Embryonic facial prominence (tissue), 1 donor: Measurements from ENCODE around the gene ANKRD62.

Experiments used
- DNase-seq: peaks from one replicate; pipeline ENCODE4 v3.0.0-alpha.2; 2016; ENCODE audit errors: extremely low spot score

ANKRD62 gene

GRCh38 chr18:12093520-12094257, at the start of gene ANKRD62:
Gene ANKRD62 (plus strand): TSS chr18:12093843. CDS start chr18:12094018, 175 bp downstream.
- no peak for DNase-seq

DNA sequence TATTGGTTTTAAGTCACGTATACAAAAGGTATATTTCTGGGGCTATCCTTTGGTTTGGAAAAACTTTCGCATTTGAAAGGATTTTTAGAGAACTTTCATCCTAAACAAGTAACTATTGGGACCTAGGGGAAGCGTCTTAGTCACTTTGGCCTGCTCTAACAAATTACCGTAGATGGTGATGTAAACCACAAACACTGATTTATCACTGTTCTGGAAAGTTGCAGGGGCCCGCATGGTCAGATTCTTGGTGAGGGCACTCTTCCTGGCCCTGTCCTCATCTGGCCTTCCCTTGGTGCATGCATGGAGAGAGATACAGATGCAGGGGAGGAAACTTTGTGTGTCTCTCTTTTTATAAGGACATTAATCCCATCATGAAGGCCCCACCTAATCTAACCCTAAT, 49.1 kb upstream of the ANKRD62 start:
- DNase-seq: no peak

- no peak for DNase-seq
Observed at GRCh38 chr18:12046046-12046750, 47.4 kb upstream of the ANKRD62 start.

- DNase-seq: no peak
Observed at GRCh38 chr18:12046751-12047335, 46.8 kb upstream of the ANKRD62 start.

GRCh38 chr18:12048010-12048826, 45.4 kb upstream of the ANKRD62 start:
- DNase-seq: no peak

- no peak for DNase-seq
Observed at GRCh38 chr18:12048827-12049175, 44.8 kb upstream of the ANKRD62 start.

- no peak for DNase-seq
Observed at GRCh38 chr18:12049978-12050811, 43.4 kb upstream of the ANKRD62 start.

- DNase-seq: no peak
Observed at GRCh38 chr18:12052866-12053265, 40.8 kb upstream of the ANKRD62 start.

DNA sequence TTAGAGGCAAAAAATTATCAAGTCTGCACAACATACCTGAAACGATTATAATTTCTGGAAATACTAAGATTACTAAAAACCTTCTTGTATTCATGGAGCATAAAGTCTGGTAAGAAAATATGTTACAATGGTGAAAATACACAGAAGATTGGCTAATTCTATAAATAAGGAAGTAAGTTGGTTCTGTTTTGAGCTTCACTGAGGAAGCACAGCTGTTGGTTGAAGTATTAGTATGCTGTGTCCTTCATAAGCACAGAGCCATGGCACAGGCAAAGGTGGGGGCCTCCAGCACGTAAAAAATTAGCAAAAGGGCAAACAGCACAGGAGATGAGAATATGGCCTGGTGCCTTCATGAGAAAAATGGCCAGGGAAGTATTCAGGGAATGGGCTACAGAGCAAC, 40.4 kb upstream of the ANKRD62 start:
- DNase-seq: no peak

DNA sequence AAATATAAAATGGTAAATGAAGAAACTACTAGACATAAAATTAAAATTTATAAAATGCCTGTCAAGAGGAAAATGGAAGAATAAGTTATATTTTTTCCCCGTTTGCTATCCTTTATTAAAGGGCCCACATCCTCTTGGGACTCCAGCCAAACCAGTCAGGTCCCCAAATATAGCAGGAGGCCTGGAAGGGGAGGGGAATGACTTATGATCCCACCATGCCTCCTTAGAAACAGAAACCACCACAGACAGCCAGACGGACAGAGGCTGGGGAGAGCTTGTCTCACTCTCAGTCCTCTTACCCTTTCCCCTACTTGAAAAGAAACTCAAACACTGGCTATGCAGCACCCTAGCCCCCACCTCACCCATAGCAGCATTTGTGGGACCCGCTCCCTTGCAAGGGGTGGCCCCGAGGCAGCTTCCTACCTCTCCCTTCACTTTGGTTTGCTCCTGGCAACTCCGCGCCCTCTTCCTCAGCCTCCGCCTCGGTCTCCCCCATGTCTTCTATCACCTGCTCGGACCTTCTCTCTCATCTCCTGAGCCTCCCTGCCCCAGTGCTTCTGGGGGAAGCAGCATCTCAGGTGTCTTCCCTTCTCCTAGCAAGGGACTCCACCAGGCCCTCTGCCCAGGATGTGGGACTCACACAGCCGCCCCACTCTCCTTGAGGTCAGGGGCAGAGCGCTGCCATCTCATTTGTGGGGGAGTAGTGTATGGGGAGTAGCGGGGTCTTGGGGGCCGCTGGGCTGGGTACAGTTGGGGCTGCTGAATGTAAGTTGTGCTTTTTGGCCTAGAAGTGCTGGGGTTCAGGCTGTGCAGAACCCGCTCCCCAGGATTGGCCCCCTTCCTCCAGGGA, 37.4 kb upstream of the ANKRD62 start:
- no peak for DNase-seq

GRCh38 chr18:12056884-12057402, 36.7 kb upstream of the ANKRD62 start:
- no peak for DNase-seq

- no peak for DNase-seq
Observed at GRCh38 chr18:12057419-12058039, 36.1 kb upstream of the ANKRD62 start.

DNA sequence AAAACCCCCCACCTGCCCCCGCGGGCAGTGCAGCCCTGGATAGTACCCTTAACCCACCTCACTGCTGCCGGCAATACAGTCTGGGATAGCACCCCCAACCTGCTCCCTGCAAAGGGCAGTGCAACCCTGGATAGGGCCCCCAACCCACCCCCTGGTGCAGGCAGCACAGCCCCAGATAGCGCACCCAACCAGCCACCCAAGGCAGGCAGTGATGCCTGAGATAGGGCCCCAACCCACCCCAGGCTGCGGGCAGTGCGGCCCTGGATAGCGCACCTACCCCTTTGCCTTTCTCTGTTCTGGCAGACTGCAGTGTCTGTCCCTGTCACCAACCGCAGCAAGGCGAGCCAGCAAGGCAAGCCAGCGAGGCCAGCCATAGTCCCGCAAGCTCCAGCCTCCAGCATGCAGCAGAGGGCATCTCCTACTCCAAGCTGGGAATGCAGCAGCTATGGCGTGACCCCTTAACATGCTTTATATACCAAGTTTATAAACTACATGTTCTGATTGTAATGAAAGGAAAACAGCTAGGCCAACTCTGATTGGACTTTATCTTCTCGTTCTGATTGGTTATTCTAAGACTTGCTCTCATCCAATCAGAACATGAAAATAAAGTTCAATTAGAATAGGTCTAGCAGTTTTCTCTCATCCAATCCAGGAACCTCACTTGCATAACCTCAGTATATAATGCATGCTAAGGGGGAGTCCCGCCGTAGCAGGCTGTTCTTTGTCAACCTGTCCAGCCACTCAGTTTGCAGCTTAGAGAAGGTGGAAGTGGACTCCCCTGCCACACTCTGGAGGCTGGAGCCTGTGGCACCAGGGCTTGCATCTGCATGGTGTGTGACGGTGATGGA, 34.1 kb upstream of the ANKRD62 start:
- DNase-seq: no peak

GRCh38 chr18:12060182-12060870, 33.3 kb upstream of the ANKRD62 start:
- DNase-seq: no peak

DNA sequence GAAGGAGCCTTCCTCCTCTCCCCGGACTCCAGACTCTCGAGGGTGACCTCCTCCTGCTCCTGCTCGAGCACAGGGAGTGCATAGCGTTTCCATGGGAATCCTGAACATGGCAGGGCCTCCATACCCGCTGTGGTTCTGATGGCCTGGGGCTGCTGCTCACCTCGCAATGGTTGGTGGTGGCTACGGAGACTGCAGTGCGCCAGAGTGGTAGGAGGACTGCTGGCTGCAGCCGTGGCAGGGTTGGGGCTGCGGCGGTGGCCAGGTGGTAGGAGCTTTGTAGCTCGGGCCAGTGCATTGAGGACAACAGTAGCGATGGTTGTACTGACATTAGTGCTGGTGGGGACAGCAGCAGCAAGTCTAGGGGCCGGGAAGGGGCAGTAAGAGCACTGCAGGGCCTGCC, 32.0 kb upstream of the ANKRD62 start:
- DNase-seq: no peak

DNA sequence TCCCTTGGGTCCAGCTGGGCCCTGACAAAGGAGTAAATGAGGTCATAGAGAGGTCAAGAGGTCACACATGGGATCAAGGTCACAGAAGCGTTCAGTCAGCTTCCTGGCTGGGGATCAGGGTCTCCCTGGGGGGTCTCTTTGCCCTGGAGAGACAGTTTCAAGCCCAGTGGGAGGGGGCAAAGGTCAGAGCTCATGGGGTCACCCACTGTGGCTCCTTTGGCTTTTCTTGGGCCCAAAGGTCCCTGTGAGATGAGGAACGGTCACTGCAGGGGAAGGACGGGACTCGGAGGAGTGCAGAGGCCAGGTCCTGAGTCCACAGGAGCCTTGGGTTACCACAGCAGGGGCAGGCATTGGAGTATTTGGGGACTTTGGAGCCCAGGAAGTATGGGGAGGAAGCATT, 30.7 kb upstream of the ANKRD62 start:
- DNase-seq: no peak

DNA sequence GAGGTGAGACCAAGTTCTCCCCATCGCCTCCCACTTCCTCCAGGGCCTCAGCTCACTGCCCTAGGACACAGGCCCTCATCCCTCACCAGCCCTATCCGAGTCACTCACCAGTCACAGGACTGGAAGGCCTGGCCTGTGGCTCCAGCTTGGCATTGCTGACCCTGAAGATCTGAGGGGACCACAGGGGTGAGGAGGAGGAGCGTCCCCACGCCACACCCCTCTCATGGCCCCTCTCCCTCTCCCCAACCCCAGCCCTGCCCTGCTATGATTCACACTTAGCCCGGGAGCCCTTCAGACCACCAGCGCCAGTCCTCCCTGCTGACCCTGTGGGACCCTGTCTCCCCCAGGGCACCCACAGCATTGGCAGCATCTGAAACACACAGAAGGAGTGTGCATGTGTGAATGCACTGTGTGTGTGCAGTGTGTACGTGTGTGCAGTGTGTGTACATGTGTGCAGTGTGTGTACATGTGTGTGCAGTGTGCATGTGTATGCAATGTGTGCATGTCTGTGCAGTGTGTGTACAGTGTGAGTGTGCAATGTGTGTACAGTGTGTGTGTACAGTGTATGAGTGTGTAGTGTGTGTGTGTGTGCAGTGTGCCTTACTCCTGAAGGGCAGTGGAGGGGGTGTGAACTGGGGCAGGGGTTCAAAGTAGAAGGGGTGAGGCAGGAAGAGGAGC, 29.4 kb upstream of the ANKRD62 start:
- DNase-seq: no peak

- DNase-seq: no peak
Observed at GRCh38 chr18:12065397-12065796, 28.2 kb upstream of the ANKRD62 start.
